ENCODE results near the gene NPTN. TPM values are rescaled to one million over a fixed set of nuclear protein-coding genes. Genes with fewer than 3 reads are reported as not detected.

NPTN gene
- total and polyA plus RNA-seq, 2 of the 13 experiments (the other 11 are each of a cell fraction or from before 2014, with no cell fraction given), result 78.0 to 110 TPM

GRCh38 chr15:73660455-73660854 is 27.3 kb upstream of the NPTN start:
- H3K4me3 ChIP-seq (replicated peaks in 1 of 3; ENCODE audit: insufficient read depth in 1 of 3, low read depth in 2 of 3, low read length in 3 of 3), result no peak overlapping the region
- no peak overlapping the region for H3K27ac ChIP-seq (ENCODE audit: extremely low read length, insufficient read depth, low read length)
- no peaks in the 10 kb centered on the region for H4K20me1 ChIP-seq (ENCODE audit: insufficient read depth, low read length)
- no peak overlapping the region for H2AFZ ChIP-seq (ENCODE audit: low read length)
- no peak for DNase-seq (ENCODE audit: low spot score)
- no peak for ATAC-seq
- H3K79me2 ChIP-seq (ENCODE audit: insufficient read depth, low read length), result no peaks in the 10 kb centered on the region
- no peaks in the 10 kb centered on the region for H3K4me1 ChIP-seq (ENCODE audit: insufficient read depth, low read length)
- intact Hi-C loops (cut with micrococcal nuclease; ENCODE audit: unreplicated experiment), result no loop called here
- in situ Hi-C loops (cut with HindIII; ENCODE audit: extremely low pct_ligation_motif_present, low pct_unique_long_range_greater_than_20kb), result no loop called here
- H3K27me3 ChIP-seq (ENCODE audit: control insufficient read depth in 1 of 2, insufficient read depth in 2 of 2, low read length in 2 of 2), result peaks cover 0 to 9% of the 10 kb centered on the region in 2 experiments; a peak in 2 of 5 replicates
- POLR2A ChIA-PET, result no interaction called here
- H3K9me3 ChIP-seq (ENCODE audit: low read length), result no peaks in the 10 kb centered on the region
- no TSS peak for BruUV-seq (replicated peaks)
- CTCF ChIA-PET (ENCODE audit: low intra/inter-chr PET ratio, low total read pairs), result no interaction called here
- no peak for FAIRE-seq
- TF ChIP-seq ZNF530 (CRISPR knock-in tag; IDR thresholded peaks at IDR 0.05; ENCODE audit: low read depth), result no peak
- no peak for TF ChIP-seq ZFX (CRISPR knock-in tag; IDR thresholded peaks at IDR 0.05; ENCODE audit: low read depth)
- no peak for TF ChIP-seq ZSCAN29 (CRISPR knock-in tag; conservative IDR thresholded peaks at IDR 0.05)
- no peak for TF ChIP-seq ZBTB1 (CRISPR knock-in tag; IDR thresholded peaks at IDR 0.05; ENCODE audit: borderline replicate concordance)
- TF ChIP-seq FOXP1 (IDR thresholded peaks at IDR 0.05), result no peak
- TF ChIP-seq FOXP1 (CRISPR knock-in tag; IDR thresholded peaks at IDR 0.05), result no peak
- TF ChIP-seq ZMYM4 (CRISPR knock-in tag; IDR thresholded peaks at IDR 0.05), result no peak
- no peak for TF ChIP-seq YEATS4 (CRISPR knock-in tag; IDR thresholded peaks at IDR 0.05; ENCODE audit: borderline replicate concordance)
- TF ChIP-seq FIP1L1 (IDR thresholded peaks at IDR 0.05; ENCODE audit: borderline replicate concordance, insufficient read depth, low read depth, low read length), result no peak
- no peak for TF ChIP-seq CEBPG (CRISPR knock-in tag; IDR thresholded peaks at IDR 0.05)
- no peak overlapping the region for H3K4me2 ChIP-seq (ENCODE audit: low read depth, low read length)
- no peak overlapping the region for H3K9ac ChIP-seq (ENCODE audit: insufficient read depth, low read depth, low read length)
- no peaks in the 10 kb centered on the region for H3K36me3 ChIP-seq (replicated peaks in 1 of 2; ENCODE audit: control insufficient read depth in 1 of 2, insufficient read depth in 2 of 2, low read length in 2 of 2)

- no TSS peak for BruUV-seq (replicated peaks)
- no peaks in the 10 kb centered on the region for H3K4me1 ChIP-seq (ENCODE audit: insufficient read depth, low read length)
- ChIA-PET POLR2A (no interaction called here), CTCF (ENCODE audit: low intra/inter-chr PET ratio, low total read pairs) (no interaction called here)
- no peak overlapping the region for H3K4me2 ChIP-seq (ENCODE audit: low read depth, low read length)
- no peak for ATAC-seq
- no peak overlapping the region for H3K9ac ChIP-seq (ENCODE audit: insufficient read depth, low read depth, low read length)
- in situ Hi-C loops (cut with HindIII; ENCODE audit: extremely low pct_ligation_motif_present, low pct_unique_long_range_greater_than_20kb) (no loop called here), intact Hi-C loops (cut with micrococcal nuclease; ENCODE audit: unreplicated experiment) (no loop called here)
- TF ChIP-seq ZNF512B (CRISPR knock-in tag; IDR thresholded peaks at IDR 0.05; ENCODE audit: borderline replicate concordance), result no peak
- no peak for TF ChIP-seq ZFAT (CRISPR knock-in tag; conservative IDR thresholded peaks at IDR 0.05)
- TF ChIP-seq MAFG (CRISPR knock-in tag; IDR thresholded peaks at IDR 0.05), result no peak
- H3K9me3 ChIP-seq (ENCODE audit: low read length), result no peaks in the 10 kb centered on the region
- no peak for DNase-seq (ENCODE audit: low spot score)
- no peaks in the 10 kb centered on the region for H4K20me1 ChIP-seq (ENCODE audit: insufficient read depth, low read length)
- H3K36me3 ChIP-seq (replicated peaks in 1 of 2; ENCODE audit: control insufficient read depth in 1 of 2, insufficient read depth in 2 of 2, low read length in 2 of 2), result no peaks in the 10 kb centered on the region
- H3K4me3 ChIP-seq (replicated peaks in 1 of 3; ENCODE audit: insufficient read depth in 1 of 3, low read depth in 2 of 3, low read length in 3 of 3), result no peak overlapping the region
- H3K27me3 ChIP-seq (ENCODE audit: control insufficient read depth in 1 of 2, insufficient read depth in 2 of 2, low read length in 2 of 2), result peaks cover 0 to 9% of the 10 kb centered on the region in 2 experiments; a peak in 2 of 5 replicates
- H3K27ac ChIP-seq (ENCODE audit: extremely low read length, insufficient read depth, low read length), result no peak overlapping the region
- H2AFZ ChIP-seq (ENCODE audit: low read length), result no peak overlapping the region
- WGBS (ENCODE audit: low lambda C conversion rate), result 5% methylated on average over 1 of the region's 1 CpG
- no peaks in the 10 kb centered on the region for H3K79me2 ChIP-seq (ENCODE audit: insufficient read depth, low read length)
- FAIRE-seq, result no peak
Observed at GRCh38 chr15:73658645-73659044, 25.5 kb upstream of the NPTN start.

Measured in HepG2 (cell line).